HG03066 (cell line): ENCODE results near the gene RHBDL3.
"Not testable (repeated sequence)": the region's sequence is repeated elsewhere in the genome, so short reads cannot be mapped to it uniquely, and the experiment has no call there.

Experiments
- ATAC-seq: cut with Tn5 transposase; IDR thresholded peaks from one replicate; pipeline ENCODE4 v1.9.1; 2021; ENCODE audit warnings: low read depth; ENCODE audit not compliant: unreplicated experiment

RHBDL3 gene

DNA sequence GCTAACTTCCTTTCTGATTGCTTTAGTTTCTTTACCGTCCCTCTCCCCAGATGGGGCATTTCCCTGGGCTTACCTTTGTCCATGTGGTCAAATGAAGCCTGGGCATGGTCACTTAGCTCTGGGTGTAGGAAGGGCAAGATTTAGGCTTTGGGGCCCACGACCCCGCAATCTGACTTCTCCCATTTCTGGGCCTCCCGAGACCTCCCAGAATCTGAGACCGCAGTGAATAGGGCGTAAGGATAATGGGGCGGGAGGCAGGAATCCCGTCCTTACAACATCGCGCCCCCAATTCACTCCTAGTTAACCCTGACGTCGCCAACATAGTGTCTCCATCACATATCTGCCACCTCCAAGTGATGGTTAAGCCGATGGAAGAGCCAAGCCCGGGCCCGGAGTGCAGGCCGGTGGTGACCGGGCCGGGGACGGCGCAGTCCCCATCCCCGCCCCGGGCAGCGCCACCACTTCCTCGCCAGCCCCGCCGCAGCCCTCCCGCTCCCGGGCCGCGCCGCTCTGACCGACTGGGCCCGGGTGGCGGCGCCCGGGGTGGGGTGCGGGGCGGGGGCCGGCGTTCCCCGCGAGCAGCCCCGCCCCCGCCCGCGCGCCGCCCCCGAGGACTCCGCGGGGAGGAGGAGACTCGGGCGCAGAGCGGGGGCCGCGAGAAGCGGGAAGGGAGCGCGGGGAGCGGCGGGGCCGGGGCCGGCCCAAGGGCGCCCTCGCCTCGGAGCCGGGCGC is at the start of gene RHBDL3:
Gene RHBDL3, plus strand, starts transcription at position 641 of the 732 bp plus-strand sequence. CDS start 358 bp downstream, outside the sequence.
- no peak for ATAC-seq

DNA sequence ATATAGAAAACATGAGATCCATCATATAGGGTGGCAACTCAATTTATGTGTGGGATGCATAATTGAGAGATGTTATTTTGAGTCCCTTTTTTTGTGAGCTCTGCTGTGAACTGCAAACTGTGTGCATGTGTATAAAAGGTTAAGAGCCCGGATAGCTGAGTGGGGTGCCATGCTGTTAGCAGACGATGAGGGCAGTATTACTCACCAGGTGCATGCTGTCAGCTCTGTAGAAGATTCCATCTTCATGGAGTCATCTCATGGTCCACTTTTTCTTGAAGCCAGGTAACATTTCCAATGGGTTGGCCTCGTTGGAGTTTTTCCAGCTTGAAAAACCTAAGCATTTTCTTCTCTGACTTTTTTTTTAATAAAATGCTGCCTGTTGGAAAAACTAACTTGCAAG is 43.0 kb upstream of the RHBDL3 start:
- no peak for ATAC-seq

DNA sequence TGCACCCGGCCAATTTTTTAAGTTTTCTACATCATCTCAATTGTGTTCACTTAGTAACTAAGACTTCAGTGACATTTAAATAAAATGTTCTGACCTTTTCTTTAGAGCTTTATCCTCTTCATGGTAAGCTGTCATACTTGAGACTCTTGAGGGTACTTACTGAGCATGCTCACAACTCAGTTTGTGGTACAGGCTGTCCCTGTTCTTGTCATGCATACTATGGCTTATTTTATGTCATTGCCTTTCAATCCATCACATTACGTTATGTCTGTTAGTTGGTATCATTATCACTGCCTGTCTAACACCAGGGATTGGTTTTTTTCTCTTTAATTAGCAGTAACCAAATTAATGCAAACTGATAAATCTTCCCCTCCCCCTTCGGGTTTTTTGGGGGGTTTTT is 41.9 kb upstream of the RHBDL3 start:
- no peak for ATAC-seq

DNA sequence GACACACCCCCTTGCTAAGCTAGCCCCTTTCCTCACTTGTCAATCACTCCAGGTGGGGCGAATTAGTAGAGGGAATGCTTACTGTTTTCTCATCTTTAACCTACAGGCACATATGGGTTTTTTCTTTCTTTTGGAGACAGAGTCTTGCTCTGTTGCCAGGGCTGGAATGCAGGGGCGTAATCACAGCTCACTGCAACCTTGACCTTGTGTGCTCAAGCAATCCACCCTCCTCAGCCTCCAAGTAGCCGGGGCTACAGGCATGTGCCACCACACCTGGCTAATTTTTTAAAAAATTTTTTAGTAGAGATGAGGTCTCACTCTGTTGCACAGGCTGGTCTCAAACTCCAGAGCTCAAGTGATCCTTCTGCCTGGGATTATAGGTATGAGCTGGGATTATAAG is 38.7 kb upstream of the RHBDL3 start:
- ATAC-seq, result no peak

DNA sequence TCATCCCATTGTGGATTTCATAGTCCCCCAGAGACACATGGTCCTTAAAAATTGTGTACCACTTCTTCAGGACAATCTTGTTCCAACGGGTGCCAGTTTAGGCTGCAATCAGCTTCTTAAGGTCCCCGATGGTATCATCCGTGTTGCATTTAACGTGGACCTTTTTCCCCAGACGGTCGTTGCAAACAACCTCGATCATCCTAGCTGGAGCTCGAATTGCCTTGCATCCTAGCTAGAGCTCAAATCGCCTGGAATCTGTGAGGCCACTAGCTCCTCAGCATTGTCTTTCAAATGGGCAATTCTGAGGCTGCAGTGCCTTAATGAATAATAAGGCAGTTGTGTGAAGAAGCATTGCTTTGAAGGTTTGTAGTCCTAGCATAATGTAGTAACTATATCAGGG is 37.7 kb upstream of the RHBDL3 start:
- ATAC-seq, result no peak

- ATAC-seq, result no peak
Measured at GRCh38 chr17:32235588-32235987, 30.0 kb upstream of the RHBDL3 start.

- no peak for ATAC-seq
Measured at GRCh38 chr17:32239456-32239855, 26.2 kb upstream of the RHBDL3 start.

GRCh38 chr17:32240750-32241149 is 24.9 kb upstream of the RHBDL3 start:
- no peak for ATAC-seq

- no peak for ATAC-seq
Measured at GRCh38 chr17:32241640-32242039, 24.0 kb upstream of the RHBDL3 start.

GRCh38 chr17:32249475-32249874 is 16.2 kb upstream of the RHBDL3 start:
- no peak for ATAC-seq

GRCh38 chr17:32253117-32253611 is 12.5 kb upstream of the RHBDL3 start:
- ATAC-seq, result no peak

DNA sequence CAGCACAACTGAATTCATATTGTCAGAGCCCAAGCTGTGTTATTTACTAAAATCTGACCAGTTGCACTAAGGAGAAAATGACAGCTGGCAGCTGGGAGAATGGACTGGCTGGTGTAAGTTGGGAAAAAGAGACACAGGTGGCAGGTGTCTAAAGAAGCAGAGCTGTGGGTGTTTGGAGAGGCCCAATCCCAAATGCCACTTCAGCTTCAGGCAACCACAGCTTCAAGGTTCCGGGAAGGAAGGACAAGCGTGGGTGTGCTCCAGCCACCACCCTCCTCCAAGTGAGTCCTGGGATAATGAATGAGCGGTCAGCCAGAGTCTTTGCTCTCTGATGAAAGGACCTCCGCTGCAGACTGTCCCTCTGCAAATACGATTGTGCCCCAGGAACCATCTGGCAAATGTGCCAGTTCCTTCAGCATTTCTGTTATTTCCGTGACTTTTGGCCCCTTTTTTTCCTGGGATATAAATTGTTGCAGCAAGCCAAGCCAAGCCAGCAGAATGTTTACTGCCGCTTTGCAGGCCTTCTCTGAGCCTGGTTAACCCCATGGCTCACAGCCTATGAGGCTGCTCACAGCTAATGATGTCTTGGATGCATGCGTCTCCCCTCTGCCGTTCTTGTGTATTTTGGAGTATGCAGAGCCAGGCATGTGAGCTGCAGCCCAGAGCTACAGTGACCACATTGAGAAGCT is 9.5 kb upstream of the RHBDL3 start:
- ATAC-seq, result no peak

DNA sequence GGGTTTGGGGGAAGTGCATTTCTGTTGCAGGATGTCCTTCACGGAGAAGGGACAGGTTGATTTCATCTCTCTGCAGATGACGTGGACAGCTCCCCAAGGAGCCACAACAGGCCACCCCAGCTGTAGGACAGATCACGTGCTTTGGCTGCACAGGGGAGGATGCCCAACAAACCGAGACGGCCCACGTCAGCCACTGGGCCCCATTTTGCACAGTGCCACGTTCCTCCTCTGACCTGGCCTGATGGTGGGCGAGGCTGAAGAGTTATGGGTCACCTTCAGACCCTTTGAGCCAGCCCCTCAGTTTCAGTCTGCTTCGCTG is 9.0 kb upstream of the RHBDL3 start:
- no peak for ATAC-seq

DNA sequence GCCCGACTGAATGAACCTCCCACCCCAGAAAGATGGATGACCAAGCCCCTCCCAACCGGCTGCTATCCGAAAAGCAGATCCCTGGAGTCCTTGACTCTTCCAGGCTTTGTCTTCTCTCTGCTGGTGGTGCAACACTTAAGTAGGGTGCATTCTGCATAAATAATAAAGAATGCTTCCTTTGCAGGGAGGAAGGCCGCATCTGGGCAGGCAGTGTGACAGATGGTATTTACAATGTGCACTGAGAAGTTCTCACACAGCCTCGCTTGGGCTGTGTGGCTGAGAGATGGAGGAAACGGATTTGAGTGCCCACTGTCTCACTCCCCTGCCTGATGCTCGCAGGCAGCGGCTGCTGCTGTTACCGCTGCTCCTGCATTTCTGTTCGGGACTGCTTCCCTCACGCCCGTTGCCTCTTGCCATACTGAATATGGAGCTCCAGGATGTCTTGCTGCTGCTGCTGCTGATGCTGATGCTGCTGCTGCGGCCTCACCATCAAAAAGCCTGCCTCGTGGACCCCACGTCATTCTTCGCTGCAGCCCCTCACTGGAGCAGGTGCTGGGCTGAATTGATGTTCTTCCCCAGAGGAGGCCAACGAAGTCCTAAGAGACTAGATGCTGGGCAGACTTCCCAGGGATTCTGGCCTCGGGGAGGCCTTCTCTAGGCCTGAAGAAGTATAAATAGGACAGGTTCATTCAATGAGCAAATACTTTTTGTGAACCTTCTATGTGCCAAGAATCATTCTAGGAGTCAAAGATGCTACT is 7.1 kb upstream of the RHBDL3 start:
- ATAC-seq, result no peak

- ATAC-seq, result no peak
Measured at GRCh38 chr17:32259586-32259985, 6.0 kb upstream of the RHBDL3 start.

GRCh38 chr17:32261417-32261736 is 4.3 kb upstream of the RHBDL3 start:
- no peak for ATAC-seq

DNA sequence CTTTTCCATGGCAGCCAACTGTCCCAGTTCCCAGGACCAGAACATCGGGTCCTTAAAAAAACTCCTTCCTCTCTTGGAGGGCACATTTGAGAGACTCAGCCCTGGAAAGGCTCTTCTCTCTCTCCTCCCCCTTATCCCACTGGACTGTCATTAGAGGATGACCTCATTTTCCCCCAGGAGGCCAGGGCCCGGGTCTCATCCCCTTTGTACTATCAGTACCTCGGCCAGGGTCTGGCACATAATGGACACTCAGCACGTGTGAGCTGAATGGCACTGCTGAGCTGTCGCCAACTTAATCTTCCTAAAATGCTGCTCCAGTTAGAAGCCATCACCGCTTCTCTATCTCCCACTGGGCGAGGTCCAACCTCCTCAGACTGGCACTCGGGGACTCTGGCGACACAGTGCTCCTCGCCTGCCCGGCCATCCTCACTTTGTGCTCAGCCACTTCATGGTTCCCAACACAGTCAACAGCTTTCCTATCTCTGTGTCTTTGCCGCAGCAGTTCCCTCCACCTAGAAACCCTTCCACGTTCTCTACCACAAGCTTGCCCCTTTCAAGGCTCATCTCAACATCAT is 3.6 kb upstream of the RHBDL3 start:
- ATAC-seq, result no peak

- ATAC-seq, result not testable (repeated sequence)
Measured at GRCh38 chr17:32263515-32263914, 2.1 kb upstream of the RHBDL3 start.

- ATAC-seq, result no peak
Measured at GRCh38 chr17:32264140-32264799, 1.4 kb upstream of the RHBDL3 start.

- ATAC-seq, result no peak
Measured at GRCh38 chr17:32264823-32265191, 825 bp upstream of the RHBDL3 start.

GRCh38 chr17:32266051-32266388 is 388 bp downstream of the RHBDL3 start:
- ATAC-seq, result no peak
